HEK293T (cell line): ENCODE measurements around the gene RPL10A.

Source experiments
- BHLHE40 ChIP-seq: fragments of 450-650 bp; IDR thresholded peaks from 2 replicates; pipeline ENCODE4 v1.6.1; 2016; ENCODE audit warnings: mild to moderate bottlenecking, moderate library complexity, borderline replicate concordance
- PKNOX1 ChIP-seq: fragments of 450-650 bp; IDR thresholded peaks from 2 replicates; pipeline ENCODE4 v1.6.1; 2016
- TARDBP ChIP-seq: fragments of 450-650 bp; IDR thresholded peaks from 2 replicates; pipeline ENCODE4 v1.6.1; 2016

DNA sequence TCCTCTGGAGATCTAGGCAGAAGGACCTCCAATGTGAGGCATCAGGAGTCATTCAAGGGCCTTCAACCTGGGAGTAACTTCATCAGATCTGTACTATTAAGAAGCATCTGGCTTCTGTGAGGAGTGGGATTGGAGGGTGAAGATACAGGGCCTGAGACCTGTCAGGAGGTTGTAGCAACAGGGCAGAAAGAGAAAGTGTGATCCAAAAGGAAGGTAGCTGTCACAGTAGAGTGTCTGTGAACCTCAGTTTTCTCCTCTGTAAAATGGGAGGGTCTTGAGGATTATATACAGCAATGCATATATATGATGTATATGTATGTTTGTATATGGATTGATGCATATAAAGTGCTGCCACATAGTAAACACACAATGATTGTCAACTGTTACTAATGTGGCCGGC lies 2.6 kb upstream of the RPL10A start:
- TF ChIP-seq TARDBP (no peak), BHLHE40 (no peak), PKNOX1 (no peak)
